K562 (cell line): Measurements from ENCODE around the gene NTRK1. TPM values are rescaled to one million over a fixed set of nuclear protein-coding genes. Genes with fewer than 3 reads are reported as not detected.
A peak's percentile ranks its signal among the peaks of the same experiment; 100 is the strongest.

Experiments
- CBFA2T2 ChIP-seq: fragments of 450-650 bp; conservative IDR thresholded peaks from 2 replicates; pipeline ENCODE4 v1.6.1; 2017; ENCODE audit warnings: mild to moderate bottlenecking
- DMBX1 ChIP-seq: fragments of 250-450 bp; sonication (Bioruptor Pico); IDR thresholded peaks from 2 replicates; pipeline ENCODE4 v1.8.0; 2022; ENCODE audit warnings: inconsistent platforms, mild to moderate bottlenecking, moderate library complexity, borderline replicate concordance
- DNMT1 ChIP-seq: fragments of 450-650 bp; IDR thresholded peaks from 2 replicates; pipeline ENCODE4 v1.6.1; 2016; ENCODE audit warnings: antibody characterized with exemption, mild to moderate bottlenecking
- FOXK1 ChIP-seq: sonication (generic); formaldehyde crosslinking; IDR thresholded peaks from 2 replicates; pipeline ENCODE4 v1.8.0; 2022; ENCODE audit warnings: missing genetic modification reagents, mild to moderate bottlenecking, borderline replicate concordance
- HDAC3 ChIP-seq: fragments of 450-650 bp; IDR thresholded peaks from 2 replicates; pipeline ENCODE4 v1.6.1; 2018; ENCODE audit warnings: borderline replicate concordance, mild to moderate bottlenecking, moderate library complexity; ENCODE audit not compliant: partially characterized antibody
- HNRNPH1 ChIP-seq: fragments of 200-400 bp; formaldehyde crosslinking; optimal IDR thresholded peaks from 2 replicates; pipeline ENCODE3; 2017; ENCODE audit warnings: low read depth, mild to moderate bottlenecking, low read length, moderate library complexity
- KDM5B ChIP-seq: fragments of 200-600 bp; sonication (generic); IDR thresholded peaks from 2 replicates; pipeline ENCODE4 v1.6.1; 2012; ENCODE audit warnings: low read depth, mild to moderate bottlenecking, moderate library complexity, low read length, control low read depth, inconsistent platforms; ENCODE audit not compliant: insufficient replicate concordance
- PURB ChIP-seq: sonication (generic); formaldehyde crosslinking; IDR thresholded peaks from 2 replicates; pipeline ENCODE4 v1.9.0; 2021; ENCODE audit warnings: low read depth, mild to moderate bottlenecking, missing genetic modification reagents
- SMARCA5 ChIP-seq: fragments of 450-650 bp; IDR thresholded peaks from 2 replicates; pipeline ENCODE4 v1.6.1; 2016
- SOX6 ChIP-seq: fragments of 450-650 bp; IDR thresholded peaks from 2 replicates; pipeline ENCODE4 v1.6.1; 2014; ENCODE audit warnings: mild to moderate bottlenecking
- STAG1 ChIP-seq: sonication (generic); formaldehyde crosslinking; IDR thresholded peaks from 2 replicates; pipeline ENCODE4 v1.5.0; 2020; ENCODE audit warnings: missing genetic modification reagents, borderline replicate concordance
- TEAD1 ChIP-seq, 2 experiments: fragments of 450-650 bp in 1 of 2; sonication (generic) in 1 of 2; formaldehyde crosslinking; IDR thresholded peaks; 2 replicates each; pipeline versions ENCODE4 v1.4.0 to v1.8.0; 2020 to 2022; ENCODE audit warnings: mild to moderate bottlenecking in 2 of 2, missing genetic modification reagents in 1 of 2
- TFAM ChIP-seq: fragments of 250-450 bp; sonication (Bioruptor Pico); conservative IDR thresholded peaks from 2 replicates; pipeline ENCODE4 v1.5.0; 2021; ENCODE audit warnings: mild to moderate bottlenecking, moderate library complexity
- ZFP1 ChIP-seq: fragments of 450-650 bp; formaldehyde crosslinking; IDR thresholded peaks from 2 replicates; pipeline ENCODE4 v1.4.0; 2020; ENCODE audit warnings: mild to moderate bottlenecking, mixed read lengths
- ZFX ChIP-seq: sonication (generic); formaldehyde crosslinking; IDR thresholded peaks from 2 replicates; pipeline ENCODE4 v1.8.0; 2022; ENCODE audit warnings: mild to moderate bottlenecking, missing genetic modification reagents, moderate library complexity
- ZNF3 ChIP-seq: fragments of 250-450 bp; sonication (Bioruptor Pico); IDR thresholded peaks from 2 replicates; pipeline ENCODE4 v1.5.0; 2021; ENCODE audit warnings: mild to moderate bottlenecking, moderate library complexity
- ZNF77 ChIP-seq: fragments of 250-450 bp; sonication (Bioruptor Pico); IDR thresholded peaks from 2 replicates; pipeline ENCODE4 v1.5.0; 2020
- polyA plus RNA-seq, 8 experiments: library from polyadenylated mRNA; depleted of rRNA in 4 of 8; stranded (reverse) in 5 of 8; unstranded in 3 of 8; fragments of >200 nt; fragmentation: Nextera tagmentation in 2 of 8; fragmentation: Illumina TruSeq in 1 of 8; extraction: Ambion mirVana in 2 of 8; extraction: Trizol in 1 of 8; gene quantifications; 2 replicates each; pipeline versions ENCODE4 v1.2.1 to v1.2.3, GENCODE V29; 2011 to 2014; ENCODE audit warnings: inconsistent platforms in 1 of 8, missing spikeins in 1 of 8
- total RNA-seq, 7 experiments: library from RNA; depleted of rRNA in 6 of 7; stranded (reverse); fragments of >200 nt in 6 of 7; fragmentation: Illumina TruSeq in 2 of 7; extraction: Trizol in 2 of 7; gene quantifications; 2 replicates each; pipeline versions ENCODE4 v1.2.1 to v1.2.3, GENCODE V29; 2011 to 2021; ENCODE audit warnings: low replicate concordance in 1 of 7
- TF ChIP-seq, protein P1 (sequence below): fragments of 450-650 bp; IDR thresholded peaks from 2 replicates; pipeline ENCODE4 v1.6.1; 2016; ENCODE audit warnings: antibody characterized with exemption
- TF ChIP-seq, protein P2 (sequence below), 3 experiments: IDR thresholded peaks in 2 of 3; conservative IDR thresholded peaks in 1 of 3; 2 replicates each; pipeline ENCODE4 v1.5.1; 2011 to 2012; ENCODE audit warnings: low read length in 3 of 3, mild to moderate bottlenecking in 3 of 3, control low read depth in 2 of 3, improper control_type of control experiment in 1 of 3, inconsistent platforms in 1 of 3, low read depth in 1 of 3, mixed read lengths in 1 of 3, moderate library complexity in 1 of 3; ENCODE audit not compliant: insufficient read depth in 2 of 3
- TF ChIP-seq, protein P3 (sequence below): fragments of 450-650 bp; conservative IDR thresholded peaks from 2 replicates; pipeline ENCODE4 v1.6.1; 2016; ENCODE audit warnings: missing genetic modification characterization, low read depth, mild to moderate bottlenecking, missing compliant biosample characterization, moderate library complexity
- TF ChIP-seq, protein P4 (sequence below), 2 experiments: fragments of 200-800 bp in 1 of 2; sonication (Bioruptor generic) in 1 of 2; sonication (generic) in 1 of 2; formaldehyde crosslinking in 1 of 2; IDR thresholded peaks in 1 of 2; conservative IDR thresholded peaks in 1 of 2; 2 replicates each; pipeline versions ENCODE4 v1.5.0 to v1.6.1; 2016 to 2020; ENCODE audit warnings: missing compliant biosample characterization in 1 of 2, missing genetic modification characterization in 1 of 2, missing genetic modification reagents in 1 of 2
- TF ChIP-seq, protein P5 (sequence below): sonication (generic); formaldehyde crosslinking; IDR thresholded peaks from 2 replicates; pipeline ENCODE4 v1.9.0; 2022; ENCODE audit warnings: mild to moderate bottlenecking, missing genetic modification reagents

Gene NTRK1
- total and polyA plus RNA-seq, 9 of the 15 experiments (the other 6 are each of a cell fraction or from before 2014, with no cell fraction given): 0.46 to 30.0 (median 7.9) TPM

DNA sequence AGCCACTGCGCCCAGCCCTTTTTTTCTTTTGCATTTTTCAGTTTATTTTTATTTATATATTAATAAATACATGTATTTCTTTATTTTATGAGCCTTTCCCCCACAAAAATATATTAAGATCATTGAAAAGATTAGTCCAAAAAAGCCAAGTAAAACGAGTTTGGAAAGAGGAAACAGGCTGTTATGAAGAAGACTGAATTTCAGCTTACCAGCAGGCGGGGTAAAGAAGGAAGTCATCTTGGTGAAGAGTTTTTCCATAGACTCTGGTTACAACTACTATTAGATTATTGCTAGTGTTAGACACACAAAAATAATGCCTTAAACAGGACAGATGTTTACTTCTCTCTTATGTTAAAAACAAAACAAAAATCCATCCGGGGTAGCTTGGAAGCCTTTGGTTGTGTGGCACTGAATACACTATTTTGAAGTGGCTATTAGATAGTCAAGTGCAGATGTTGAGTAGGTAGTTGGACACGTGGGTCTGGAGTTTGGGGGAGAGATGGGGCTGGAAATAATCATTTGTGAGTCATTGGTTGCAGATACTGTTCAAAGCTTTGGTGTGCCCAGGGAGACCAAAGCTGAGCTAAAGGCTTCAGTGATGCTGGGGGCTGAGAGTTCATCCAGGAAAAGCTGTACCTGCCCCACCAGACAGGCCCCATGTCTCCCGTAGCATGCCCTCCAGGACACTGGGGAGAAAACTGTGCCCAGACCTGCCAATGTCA lies 51.1 kb downstream of the NTRK1 start (continued):
- TF ChIP-seq ZFX (CRISPR knock-in tag) (0 out of 2 replicates have a peak, but pooled peaks have one; percentile 11), DMBX1 (no peak), DNMT1 (no peak), TEAD1 (CRISPR knock-in tag; IDR thresholded peaks at IDR 0.05) (no peak), HNRNPH1 (no peak), PURB (CRISPR knock-in tag) (no peak), TFAM (no peak), SOX6 (no peak), ZFP1 (CRISPR knock-in tag) (no peak), SMARCA5 (no peak), HDAC3 (no peak), STAG1 (CRISPR knock-in tag) (no peak), ZNF77 (CRISPR knock-in tag) (no peak), KDM5B (no peak), CBFA2T2 (no peak), FOXK1 (CRISPR knock-in tag) (no peak), ZNF3 (CRISPR knock-in tag) (no peak)
- TF ChIP-seq, protein P1, sequence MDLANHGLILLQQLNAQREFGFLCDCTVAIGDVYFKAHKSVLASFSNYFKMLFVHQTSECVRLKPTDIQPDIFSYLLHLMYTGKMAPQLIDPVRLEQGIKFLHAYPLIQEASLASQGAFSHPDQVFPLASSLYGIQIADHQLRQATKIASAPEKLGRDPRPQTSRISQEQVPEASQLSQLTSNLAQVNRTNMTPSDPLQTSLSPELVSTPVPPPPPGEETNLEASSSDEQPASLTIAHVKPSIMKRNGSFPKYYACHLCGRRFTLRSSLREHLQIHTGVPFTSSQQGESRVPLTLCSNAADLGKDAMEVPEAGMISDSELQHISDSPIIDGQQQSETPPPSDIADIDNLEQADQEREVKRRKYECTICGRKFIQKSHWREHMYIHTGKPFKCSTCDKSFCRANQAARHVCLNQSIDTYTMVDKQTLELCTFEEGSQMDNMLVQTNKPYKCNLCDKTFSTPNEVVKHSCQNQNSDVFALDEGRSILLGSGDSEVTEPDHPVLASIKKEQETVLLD: no peak
- TF ChIP-seq, protein P2, sequence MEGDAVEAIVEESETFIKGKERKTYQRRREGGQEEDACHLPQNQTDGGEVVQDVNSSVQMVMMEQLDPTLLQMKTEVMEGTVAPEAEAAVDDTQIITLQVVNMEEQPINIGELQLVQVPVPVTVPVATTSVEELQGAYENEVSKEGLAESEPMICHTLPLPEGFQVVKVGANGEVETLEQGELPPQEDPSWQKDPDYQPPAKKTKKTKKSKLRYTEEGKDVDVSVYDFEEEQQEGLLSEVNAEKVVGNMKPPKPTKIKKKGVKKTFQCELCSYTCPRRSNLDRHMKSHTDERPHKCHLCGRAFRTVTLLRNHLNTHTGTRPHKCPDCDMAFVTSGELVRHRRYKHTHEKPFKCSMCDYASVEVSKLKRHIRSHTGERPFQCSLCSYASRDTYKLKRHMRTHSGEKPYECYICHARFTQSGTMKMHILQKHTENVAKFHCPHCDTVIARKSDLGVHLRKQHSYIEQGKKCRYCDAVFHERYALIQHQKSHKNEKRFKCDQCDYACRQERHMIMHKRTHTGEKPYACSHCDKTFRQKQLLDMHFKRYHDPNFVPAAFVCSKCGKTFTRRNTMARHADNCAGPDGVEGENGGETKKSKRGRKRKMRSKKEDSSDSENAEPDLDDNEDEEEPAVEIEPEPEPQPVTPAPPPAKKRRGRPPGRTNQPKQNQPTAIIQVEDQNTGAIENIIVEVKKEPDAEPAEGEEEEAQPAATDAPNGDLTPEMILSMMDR (IDR thresholded peaks at IDR 0.05 in 2 of 3, conservative IDR thresholded peaks at IDR 0.05 in 1 of 3; ENCODE audit: insufficient read depth in 2 of 3, low read depth in 1 of 3, low read length in 3 of 3): peak in 1 of 3 experiments; percentile 8; a peak in 1 of 6 replicates
- TF ChIP-seq, protein P3, sequence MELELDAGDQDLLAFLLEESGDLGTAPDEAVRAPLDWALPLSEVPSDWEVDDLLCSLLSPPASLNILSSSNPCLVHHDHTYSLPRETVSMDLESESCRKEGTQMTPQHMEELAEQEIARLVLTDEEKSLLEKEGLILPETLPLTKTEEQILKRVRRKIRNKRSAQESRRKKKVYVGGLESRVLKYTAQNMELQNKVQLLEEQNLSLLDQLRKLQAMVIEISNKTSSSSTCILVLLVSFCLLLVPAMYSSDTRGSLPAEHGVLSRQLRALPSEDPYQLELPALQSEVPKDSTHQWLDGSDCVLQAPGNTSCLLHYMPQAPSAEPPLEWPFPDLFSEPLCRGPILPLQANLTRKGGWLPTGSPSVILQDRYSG (tag): no peak
- TF ChIP-seq, protein P4, sequence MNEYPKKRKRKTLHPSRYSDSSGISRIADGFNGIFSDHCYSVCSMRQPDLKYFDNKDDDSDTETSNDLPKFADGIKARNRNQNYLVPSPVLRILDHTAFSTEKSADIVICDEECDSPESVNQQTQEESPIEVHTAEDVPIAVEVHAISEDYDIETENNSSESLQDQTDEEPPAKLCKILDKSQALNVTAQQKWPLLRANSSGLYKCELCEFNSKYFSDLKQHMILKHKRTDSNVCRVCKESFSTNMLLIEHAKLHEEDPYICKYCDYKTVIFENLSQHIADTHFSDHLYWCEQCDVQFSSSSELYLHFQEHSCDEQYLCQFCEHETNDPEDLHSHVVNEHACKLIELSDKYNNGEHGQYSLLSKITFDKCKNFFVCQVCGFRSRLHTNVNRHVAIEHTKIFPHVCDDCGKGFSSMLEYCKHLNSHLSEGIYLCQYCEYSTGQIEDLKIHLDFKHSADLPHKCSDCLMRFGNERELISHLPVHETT (CRISPR knock-in tag; conservative IDR thresholded peaks at IDR 0.05 in 1 of 2, IDR thresholded peaks at IDR 0.05 in 1 of 2): no peak
- TF ChIP-seq, protein P5, sequence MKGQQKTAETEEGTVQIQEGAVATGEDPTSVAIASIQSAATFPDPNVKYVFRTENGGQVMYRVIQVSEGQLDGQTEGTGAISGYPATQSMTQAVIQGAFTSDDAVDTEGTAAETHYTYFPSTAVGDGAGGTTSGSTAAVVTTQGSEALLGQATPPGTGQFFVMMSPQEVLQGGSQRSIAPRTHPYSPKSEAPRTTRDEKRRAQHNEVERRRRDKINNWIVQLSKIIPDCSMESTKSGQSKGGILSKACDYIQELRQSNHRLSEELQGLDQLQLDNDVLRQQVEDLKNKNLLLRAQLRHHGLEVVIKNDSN: 0 out of 2 replicates have a peak, but pooled peaks have one; percentile 28
